Erythroblast (primary cell): ENCODE results near the gene WRNIP1.

Experiments used
- DNase-seq, 2 experiments: peaks; one replicate each; lab custom pipeline; 2025; lab: John Stamatoyannopoulos, UW
- GATA1 ChIP-seq: IDR thresholded peaks from 2 replicates; pipeline ENCODE4 v1.6.1; 2011; ENCODE audit warnings: low read depth, mild to moderate bottlenecking, control low read depth, low read length, moderate library complexity
- POLR2A ChIP-seq: IDR thresholded peaks from 2 replicates; pipeline ENCODE4 v1.6.1; 2011; ENCODE audit warnings: mild to moderate bottlenecking, low read length

The WRNIP1 gene

DNA sequence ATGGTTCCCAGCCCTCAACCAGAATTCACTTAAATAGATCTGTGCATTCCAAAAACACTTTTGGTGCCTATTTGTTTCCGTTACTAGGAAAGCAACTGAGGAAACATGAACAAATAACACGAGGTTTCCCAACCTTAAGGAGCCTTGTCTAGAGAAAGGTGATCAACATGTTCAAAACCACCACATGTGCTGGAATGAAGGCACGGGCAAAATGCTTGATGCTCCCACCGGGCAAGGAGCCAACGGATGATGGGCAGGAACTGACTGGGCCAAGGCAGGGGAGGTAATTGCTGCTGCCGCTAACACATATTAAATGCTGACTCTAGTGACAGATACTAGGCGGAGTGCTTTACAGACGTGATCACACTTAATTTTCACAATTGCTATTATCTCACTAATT lies 17.0 kb upstream of the WRNIP1 start:
- no peak for DNase-seq
- no peak for TF ChIP-seq GATA1
- TF ChIP-seq POLR2A: no peak

DNA sequence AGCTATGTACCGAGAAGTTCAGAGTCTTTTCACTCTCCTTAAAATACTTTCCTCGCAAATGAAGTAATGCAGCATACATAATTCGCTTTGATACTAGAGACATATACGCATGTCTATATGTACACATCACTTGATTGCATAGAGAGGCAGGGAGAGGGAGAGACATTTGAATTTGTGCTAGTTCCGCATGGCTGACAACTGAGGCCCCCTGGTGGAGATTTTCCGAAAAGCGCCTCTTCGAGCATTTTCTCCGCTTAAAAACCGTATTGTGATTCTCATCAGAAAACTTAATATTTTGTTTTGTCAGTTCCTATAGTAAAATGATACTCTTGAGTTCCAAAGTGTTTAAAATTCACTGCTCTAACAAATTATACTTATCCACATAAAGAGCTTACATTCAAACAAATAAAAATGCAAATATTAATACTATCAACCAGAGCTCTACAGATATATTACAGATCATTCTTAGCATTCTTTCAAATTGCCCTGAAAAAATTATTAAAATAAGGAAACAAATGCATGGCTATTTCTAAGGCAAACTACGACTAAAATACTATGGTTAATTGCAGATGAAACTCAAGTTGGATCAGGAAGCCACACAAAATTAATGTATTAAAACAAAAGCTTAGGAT lies 15.1 kb upstream of the WRNIP1 start:
- no peak for TF ChIP-seq GATA1
- no peak for TF ChIP-seq POLR2A
- DNase-seq: peak; percentile 65 to 80

DNA sequence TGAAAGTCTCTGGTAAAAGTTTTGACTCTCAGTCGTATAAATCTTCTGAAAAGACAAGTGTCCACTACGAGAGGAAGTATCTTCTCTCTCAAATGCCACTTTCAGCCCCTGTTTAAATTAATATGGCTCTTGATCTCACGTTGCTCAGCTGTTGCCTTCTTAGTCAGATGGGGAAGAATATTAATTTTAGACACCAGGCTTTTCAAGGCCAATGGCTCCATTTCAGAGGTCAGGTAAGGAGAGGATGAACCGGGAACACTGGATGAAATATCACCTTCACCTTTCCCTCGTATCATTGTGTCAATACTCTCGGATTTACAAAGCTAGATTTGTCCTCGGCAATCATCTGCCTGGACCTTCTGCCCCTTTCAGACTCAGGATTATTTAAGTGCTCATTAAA lies 14.4 kb upstream of the WRNIP1 start, which contains the start of gene MYLK4:
TSS of gene MYLK4 (minus strand) at position 91 of the 400 bp plus-strand sequence. CDS start 1,628 bp downstream, outside the sequence.
- TF ChIP-seq GATA1 (no peak), POLR2A (no peak)
- no peak for DNase-seq

DNA sequence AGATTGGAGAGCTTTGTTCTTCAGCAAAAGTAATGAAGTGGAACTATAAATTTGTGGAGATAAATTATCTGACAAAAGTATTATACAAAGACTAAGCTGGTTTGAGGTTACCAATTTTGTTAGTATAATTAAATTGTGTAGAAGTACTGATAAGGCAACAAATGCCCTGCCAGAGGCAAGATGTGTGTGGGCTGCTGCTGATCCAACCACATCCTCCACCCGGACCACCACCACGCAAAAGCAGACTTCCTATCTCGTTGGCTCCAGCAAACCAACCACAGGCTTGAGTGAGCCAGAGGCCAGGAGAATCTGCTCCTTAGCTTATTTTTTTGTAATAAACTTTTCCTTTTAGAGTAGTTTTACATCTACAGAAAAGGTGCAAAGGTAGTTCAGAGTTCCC lies 13.3 kb upstream of the WRNIP1 start:
- no peak for TF ChIP-seq GATA1
- no peak for TF ChIP-seq POLR2A
- DNase-seq: peak in 1 of 2 experiments; percentile 21

GRCh38 chr6:2752477-2753109 lies 12.6 kb upstream of the WRNIP1 start:
- TF ChIP-seq GATA1 (no peak), POLR2A (no peak)
- DNase-seq: peak in 1 of 2 experiments; percentile 35

DNA sequence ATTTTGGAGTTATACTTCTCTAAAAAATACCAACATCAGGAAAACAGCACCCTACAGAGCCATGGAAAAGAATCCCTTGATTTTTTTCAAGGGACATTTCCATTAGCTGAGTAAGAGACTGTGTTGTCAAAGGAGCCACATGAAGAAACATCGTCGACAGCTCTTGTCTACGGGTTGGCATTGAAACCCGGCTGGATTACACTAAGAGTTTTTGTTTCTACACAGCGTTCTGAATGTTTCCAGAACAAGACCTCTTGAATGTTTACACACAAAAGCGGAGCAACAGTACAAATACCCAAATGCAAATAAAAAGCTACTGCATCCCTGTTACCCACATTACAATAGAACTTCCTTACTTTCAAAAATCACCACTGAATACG lies 12.1 kb upstream of the WRNIP1 start:
- TF ChIP-seq POLR2A (no peak), GATA1 (no peak)
- no peak for DNase-seq

DNA sequence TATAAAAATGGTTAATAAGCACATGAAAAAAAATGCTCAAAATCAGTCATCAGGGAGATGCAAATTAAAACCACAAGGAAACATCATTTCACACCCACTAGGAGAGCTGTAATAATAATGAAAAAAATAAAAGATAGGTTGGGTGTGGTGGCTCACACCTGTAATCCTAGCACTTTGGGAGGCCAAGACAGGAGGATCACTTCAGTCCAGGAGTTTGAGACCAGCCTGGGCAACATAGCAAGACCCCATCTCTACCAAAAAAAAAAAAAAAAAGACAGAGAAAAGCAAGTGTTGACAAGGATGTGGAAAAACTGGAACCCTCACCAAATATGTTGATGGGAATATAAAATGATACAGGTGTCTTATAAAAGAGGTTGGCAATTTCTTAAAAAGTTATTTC lies 11.4 kb upstream of the WRNIP1 start:
- DNase-seq: no peak
- TF ChIP-seq GATA1 (no peak), POLR2A (no peak)

- DNase-seq: no peak
- TF ChIP-seq POLR2A (no peak), GATA1 (no peak)
These were observed 10.8 kb upstream of the WRNIP1 start for GRCh38 chr6:2754393-2754792.

DNA sequence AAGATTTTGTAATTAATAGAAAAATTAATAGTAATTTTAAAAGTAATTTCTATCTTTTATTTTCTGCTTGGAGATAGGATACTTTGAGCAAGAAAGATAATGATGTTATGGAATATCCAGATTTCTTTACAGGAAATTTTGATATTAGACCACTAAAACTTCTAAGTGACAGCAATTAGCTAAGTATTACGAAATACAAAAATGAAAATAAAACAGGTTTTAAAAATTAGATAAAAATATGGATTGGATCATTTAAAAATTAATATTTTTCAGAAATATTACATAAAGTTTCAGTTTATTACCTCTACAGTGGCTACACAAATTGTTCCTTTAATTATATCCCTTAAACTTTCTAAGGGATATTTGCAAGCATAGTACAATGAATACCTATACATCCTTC lies 10.3 kb upstream of the WRNIP1 start:
- no peak for DNase-seq
- no peak for TF ChIP-seq GATA1
- no peak for TF ChIP-seq POLR2A

- DNase-seq: no peak
- no peak for TF ChIP-seq GATA1
- TF ChIP-seq POLR2A: no peak
These were observed 9.7 kb upstream of the WRNIP1 start for GRCh38 chr6:2755456-2755855.

DNA sequence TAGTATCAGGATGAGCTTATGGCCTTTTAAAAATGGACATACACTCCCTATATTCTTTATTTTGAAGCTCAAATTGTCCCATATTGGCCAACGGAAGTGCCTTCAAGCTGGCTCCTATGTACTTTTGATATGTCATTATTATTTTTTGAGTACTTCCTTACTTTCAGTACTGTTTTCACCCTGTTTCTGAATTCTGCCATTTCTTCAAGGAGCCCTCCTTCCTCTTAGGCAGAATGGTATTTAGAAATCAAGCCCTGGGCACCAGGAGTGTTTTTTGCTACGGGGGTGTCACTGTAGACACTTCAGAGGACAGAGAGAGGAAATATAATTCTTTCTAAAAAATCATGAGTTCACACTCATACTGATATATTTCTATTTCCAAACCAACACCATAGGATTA lies 9.0 kb upstream of the WRNIP1 start:
- DNase-seq: no peak
- TF ChIP-seq POLR2A: no peak
- TF ChIP-seq GATA1: no peak

DNA sequence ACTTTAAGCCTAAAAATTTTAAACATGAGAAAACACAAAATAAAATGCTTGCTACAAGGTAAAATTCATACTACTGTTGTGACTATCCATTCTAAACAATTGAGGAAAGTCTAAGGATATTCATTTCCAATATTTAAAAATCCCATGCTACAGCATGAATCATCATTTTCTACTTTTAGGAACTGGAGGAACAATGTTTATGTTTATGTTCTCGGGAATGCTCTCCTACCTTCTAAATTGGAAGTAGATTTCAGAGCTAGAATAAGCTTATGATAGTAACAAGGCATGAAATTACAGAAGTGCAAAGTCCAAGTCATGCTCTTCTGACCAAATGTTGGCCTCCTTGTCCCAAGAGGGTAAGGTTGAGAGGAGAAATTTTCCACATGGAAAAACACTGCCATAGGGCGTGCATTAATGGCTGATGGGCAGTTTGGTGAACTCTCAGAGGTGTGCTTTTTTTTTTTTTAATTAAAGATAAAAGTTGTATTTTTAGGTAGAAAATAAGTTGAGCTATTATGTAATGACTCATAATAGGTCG lies 8.4 kb upstream of the WRNIP1 start:
- TF ChIP-seq GATA1 (no peak), POLR2A (no peak)
- DNase-seq: no peak

- TF ChIP-seq GATA1: no peak
- no peak for TF ChIP-seq POLR2A
- DNase-seq: no peak
These were observed 6.2 kb upstream of the WRNIP1 start for GRCh38 chr6:2758980-2759379.

GRCh38 chr6:2760882-2761842 lies 4.0 kb upstream of the WRNIP1 start:
- peak; percentile 27 to 48 for DNase-seq

DNA sequence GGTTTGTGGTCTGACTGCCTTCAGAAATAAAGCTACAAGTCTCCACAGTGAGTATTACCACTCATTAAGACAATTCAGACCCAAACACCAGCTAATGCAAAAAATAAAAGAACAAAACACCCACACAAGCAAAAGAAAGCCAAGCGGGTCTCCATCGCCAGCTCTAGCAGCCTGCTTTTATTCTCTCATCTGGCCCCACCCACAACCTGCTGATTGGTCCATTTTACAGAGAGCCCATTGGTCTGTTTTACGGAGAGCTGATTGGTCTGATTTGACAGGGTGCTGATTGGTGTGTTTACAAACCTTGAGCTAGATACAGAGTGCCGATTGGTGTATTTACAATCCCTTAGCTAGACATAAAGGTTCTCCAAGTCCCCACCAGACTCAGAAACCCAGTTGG lies 2.3 kb upstream of the WRNIP1 start:
- peak; percentile 30 to 46 for DNase-seq

More at GRCh38 chr6:2760882-2761842, 4.0 kb upstream of the WRNIP1 start:
- TF ChIP-seq GATA1 (no peak), POLR2A (no peak)
